GM12892 (cell line): ENCODE measurements around the gene KAT8.
A peak's percentile ranks its signal among the peaks of the same experiment; 100 is the strongest.

Experiments
- POLR2A ChIP-seq: IDR thresholded peaks from 2 replicates; pipeline ENCODE4 v1.6.1; 2011; ENCODE audit warnings: low read depth, low read length, control low read depth
- TAF1 ChIP-seq: IDR thresholded peaks from 2 replicates; pipeline ENCODE4 v1.6.1; 2011; ENCODE audit warnings: low read depth, mild to moderate bottlenecking, control low read depth, low read length, borderline replicate concordance

- TF ChIP-seq TAF1, result no peak
- peak; percentile 46; the same call in 1 of the 2 replicates for TF ChIP-seq POLR2A
Observed at GRCh38 chr16:31094424-31095120, 22.9 kb upstream of the KAT8 start, which contains the start of gene VKORC1.
